Activated CD8-positive, alpha-beta memory T cell treated with anti-CD3 and anti-CD28 coated beads, Interleukin-2, amount 50 U/mL, for 1 hour (primary cell): ENCODE data around the gene APP.

Source experiments
- DNase-seq: peaks from one replicate; pipeline ENCODE4 v3.0.0-alpha.2; 2020; ENCODE audit errors: extremely low read depth

APP gene

GRCh38 chr21:25905126-25905525 is 265.4 kb downstream of the APP start:
- no peak for DNase-seq

DNA sequence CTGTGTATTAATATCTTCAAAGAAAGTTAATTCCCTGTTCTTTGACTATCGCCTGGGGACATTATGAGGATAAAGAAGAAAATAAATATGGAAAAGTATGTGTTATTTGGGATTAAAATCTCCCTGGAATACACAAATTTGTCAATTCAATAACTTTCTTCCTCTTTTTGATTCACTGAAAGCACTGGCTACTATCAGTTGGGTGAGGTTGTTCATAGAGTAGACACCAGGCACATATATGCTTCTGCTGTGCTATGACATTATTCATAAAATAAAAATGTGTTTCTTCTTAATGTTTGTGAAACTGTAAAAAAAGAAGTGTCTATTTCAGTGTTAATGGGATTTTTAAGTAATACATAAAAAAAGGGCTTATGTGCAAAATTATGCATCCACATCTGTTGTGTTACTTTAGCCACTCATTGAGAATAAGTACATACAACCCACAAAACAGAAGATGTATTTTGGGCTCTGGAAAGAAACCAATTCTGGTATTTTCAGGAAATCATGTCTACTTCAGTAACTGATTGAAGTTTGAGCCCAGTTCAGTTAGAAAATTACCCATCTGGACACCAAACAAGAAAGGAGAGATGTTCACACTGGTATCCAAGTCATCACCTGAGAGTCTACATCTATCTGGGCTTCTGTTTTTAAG is 266.4 kb downstream of the APP start:
- DNase-seq: no peak

DNA sequence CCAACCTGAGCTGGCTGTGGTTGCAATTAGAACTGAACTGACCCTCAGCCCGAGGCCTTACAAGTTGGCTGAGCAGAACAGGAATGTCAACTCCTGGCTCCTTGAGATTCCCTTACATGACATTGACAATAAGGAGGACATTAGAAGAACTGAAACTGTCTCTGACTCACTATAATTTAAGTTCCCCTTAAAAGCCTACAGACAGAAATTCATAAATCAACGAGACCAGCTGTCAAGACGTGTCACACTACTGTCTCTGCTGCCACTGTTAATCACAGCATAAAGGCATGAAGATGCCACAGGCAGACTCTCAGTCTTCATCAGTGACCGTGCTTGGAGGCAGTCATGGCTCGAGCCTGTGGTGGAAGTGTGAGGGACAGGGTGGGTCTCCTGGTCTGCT is 267.0 kb downstream of the APP start:
- DNase-seq: no peak

DNA sequence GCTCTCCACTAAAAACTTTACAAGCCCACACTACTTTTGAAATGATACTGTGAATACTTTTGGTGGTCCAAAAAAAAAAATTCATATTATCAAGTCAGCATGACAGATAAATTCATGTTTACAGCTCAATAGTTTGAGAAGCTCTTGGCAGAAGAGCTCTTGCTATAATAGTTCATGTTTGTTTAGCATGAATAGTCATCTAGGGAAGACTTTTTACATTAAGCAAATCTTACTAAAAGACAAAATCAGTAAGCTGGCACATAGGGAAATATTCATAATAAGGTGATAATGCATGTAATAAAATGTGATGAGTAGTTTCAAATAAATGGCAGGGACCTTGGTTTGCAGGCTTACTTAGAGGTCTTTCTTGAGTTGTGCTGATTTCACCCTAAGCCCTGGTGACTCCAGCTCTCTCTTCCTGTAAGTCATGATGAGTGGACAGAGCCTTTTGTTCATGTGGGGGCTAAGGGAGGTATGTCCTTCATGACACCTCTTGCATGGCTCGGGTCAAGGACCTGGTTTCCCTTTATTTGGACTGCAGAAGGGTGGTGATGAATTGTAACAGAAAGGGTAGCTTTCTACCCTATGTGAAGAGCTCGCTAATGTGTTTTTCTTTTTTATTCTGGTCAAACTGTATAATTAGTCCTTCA is 269.1 kb downstream of the APP start:
- DNase-seq: no peak

- DNase-seq: no peak
Measured at GRCh38 chr21:25898671-25899070, 271.9 kb downstream of the APP start.

GRCh38 chr21:25897383-25897782 is 273.2 kb downstream of the APP start:
- DNase-seq: no peak

- DNase-seq: no peak
Measured at GRCh38 chr21:25896501-25897056, 274.0 kb downstream of the APP start.

- DNase-seq: no peak
Measured at GRCh38 chr21:25895565-25896205, 274.9 kb downstream of the APP start.

DNA sequence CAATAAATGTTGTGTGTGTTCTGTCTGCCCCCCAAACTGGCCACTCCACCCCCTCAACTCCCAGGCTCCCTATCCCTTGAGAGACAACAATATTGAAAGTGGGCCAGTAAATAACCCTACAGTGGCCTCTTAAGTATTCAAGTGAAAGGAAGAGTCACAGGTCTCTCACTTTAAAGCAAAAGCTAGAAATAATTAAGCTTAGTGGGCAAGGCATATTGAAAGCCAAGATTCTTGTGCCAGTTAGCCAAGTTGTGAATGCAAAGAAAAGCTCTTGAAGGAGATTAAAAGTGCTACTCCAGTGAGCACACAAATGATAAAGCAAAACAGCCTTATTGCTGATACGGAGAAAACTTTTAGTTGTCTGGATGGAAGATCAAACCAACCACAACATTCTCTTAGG is 277.4 kb downstream of the APP start:
- DNase-seq: no peak

DNA sequence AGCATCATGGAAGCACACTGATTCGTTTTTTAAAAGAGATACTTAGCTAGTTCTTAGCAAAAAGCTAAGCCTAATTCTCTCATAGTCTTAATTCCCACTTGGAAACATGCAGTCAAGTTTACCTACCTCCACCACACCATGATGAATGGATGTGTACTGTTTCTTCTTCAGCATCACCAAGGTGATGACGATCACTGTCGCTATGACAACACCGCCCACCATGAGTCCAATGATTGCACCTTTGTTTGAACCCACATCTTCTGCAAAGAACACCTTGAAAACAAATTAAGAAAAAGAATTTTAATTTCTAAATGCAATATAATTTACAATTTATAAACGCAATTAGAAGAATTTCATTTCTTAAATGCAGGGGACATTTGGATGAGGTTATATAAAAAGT is 279.0 kb downstream of the APP start:
- DNase-seq: no peak

- no peak for DNase-seq
Measured at GRCh38 chr21:25890001-25890400, 280.6 kb downstream of the APP start.

DNA sequence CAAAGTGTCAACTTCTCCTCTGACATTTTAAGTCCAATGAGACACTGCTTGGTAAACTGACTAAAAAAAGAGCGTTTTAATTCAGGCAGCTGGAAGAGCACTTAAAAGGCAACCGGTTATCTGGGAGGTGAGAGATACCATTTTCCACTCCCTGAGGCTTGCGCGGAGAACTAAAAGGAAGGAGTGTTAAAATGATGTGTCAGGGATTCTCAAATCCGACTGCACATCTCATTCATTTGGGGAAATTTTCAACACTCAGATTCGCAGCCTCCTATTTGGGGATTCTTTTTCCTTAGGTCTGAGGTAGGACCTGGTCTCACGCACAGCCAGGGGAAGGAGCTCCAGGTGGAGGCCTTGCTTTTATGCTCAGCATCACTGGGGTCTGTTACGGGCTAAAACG is 281.9 kb downstream of the APP start:
- no peak for DNase-seq

DNA sequence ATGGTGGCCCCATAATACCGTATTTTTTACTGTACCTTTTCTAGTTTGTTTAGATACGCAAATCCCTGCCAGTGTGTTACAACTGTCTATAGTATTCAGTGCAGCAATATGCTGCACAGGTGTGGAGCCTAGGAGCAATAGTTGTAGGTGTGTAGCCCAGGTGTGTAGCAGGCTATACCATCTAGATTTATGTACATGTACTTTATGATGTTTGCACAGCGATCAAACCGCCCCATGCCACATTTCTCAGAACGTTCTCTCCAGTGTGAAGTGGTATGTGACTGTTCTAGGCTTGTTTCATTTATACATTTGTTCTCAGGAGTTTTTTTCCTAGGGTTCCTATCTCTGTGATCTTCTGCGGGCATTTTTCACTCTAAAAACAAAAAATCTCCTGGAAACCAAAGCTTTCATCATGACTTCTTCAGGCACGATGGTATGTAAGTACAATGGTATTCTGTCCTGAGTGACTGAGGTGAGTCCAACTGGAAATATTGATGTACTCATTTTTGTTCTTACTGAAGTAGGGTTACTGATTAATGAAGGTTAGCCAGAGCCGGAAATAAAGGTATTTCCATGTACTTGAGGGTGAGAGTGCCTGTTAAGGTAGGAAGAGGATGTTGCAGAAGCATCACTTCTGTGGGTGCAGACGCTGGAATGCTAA is 282.8 kb downstream of the APP start:
- no peak for DNase-seq

GRCh38 chr21:25887166-25887565 is 283.4 kb downstream of the APP start:
- no peak for DNase-seq

DNA sequence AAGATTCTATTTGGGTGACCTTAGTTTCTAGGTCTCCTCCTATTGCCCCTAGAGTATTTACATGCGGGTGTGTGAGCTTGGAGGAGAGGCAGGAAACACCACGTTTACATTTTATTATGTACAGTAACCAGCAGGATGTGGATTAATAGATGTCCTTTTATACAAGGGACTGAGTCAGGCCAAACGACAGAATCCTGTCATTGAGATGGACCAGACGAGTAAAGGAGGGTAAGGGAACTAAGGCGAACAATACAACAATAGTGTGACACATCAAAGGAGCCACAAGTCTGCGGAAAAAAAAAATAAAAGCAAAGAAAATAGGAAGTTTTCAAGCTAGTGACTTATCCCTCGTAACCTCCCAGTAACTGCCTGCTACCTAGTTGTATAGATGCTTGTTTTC is 284.7 kb downstream of the APP start:
- DNase-seq: no peak

DNA sequence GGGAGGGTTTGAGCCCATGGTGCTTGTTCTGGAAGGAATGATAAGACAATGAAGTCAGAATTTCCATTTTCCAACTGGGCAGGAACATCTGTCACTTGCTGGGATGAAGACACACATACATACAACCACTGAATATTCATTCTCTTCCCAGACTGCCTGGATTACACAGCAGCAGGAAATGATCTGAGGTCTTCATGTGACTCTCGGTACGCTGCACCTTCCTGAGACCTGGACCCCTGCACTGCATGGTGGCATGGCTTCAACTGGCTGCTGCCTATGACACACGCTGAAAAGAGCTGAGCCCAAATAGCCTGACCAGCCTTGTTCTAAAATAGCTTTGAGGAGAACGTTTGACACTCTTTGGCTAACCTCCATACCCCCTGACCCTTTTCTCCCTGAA is 285.2 kb downstream of the APP start:
- no peak for DNase-seq

DNA sequence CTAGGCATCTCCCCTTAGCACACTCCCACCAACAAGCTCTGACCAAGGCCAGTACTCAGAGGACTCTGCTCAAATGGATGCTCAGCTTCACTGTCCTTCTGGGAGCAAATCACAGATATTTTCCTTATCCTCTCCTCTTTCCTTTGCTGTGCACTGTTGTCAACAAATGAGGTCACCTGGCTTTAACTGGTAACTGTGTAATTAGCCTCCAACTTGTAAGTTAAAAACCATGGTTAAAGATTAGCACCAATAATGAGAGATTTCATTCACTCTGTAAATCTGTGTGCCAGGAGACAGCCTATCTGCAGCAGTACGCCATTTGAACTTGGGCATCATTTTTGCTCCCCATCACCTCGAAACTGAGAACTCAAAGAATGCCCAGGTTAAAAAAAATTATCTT is 286.3 kb downstream of the APP start:
- no peak for DNase-seq

GRCh38 chr21:25881524-25882376 is 288.8 kb downstream of the APP start:
- DNase-seq: no peak

DNA sequence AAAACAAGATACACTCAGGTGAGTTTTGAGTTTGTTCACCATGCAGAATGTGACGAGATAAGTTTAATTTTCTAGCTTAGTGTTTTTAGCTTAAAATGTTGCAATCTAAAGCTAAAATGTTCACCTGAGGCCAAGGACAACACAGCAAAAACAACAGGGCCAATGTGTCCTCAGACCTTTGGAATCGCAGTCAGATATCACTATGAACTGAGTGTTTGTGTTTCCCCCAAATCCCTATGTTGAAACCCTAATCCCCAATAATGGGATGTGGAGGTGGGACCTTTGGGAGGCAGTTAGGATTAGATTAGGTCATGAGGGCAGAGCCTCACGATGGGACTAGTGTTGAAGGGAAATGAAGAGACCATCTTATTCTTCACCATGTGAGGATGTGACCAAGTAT is 291.4 kb downstream of the APP start:
- DNase-seq: no peak

- no peak for DNase-seq
Measured at GRCh38 chr21:25878344-25878743, 292.2 kb downstream of the APP start.

- DNase-seq: no peak
Measured at GRCh38 chr21:25872271-25872670, 298.3 kb downstream of the APP start.

- no peak for DNase-seq
Measured at GRCh38 chr21:25871566-25871965, 299.0 kb downstream of the APP start.
